ENCODE results near the gene DCST1. TPM values are rescaled to one million over a fixed set of nuclear protein-coding genes. Genes with fewer than 3 reads are reported as not detected.

DCST1 gene
- total and polyA plus RNA-seq, 8 donors = 0.57 to 0.87 (median 0.79) TPM; not detected in 2

GRCh38 chr1:155004352-155005075 is 29.1 kb upstream of the DCST1 start:
- Histone ChIP-seq H3K4me3 (peak overlapping the region; percentile 91 to 96), H3K36me3 (no peaks in the 10 kb centered on the region), H3K9me3 (no peaks in the 10 kb centered on the region), H3K4me1 (peaks cover 41 to 66% of the 10 kb centered on the region in 2 donors), H3K27ac (peak overlapping the region; percentile 91 to 95), H3K27me3 (no peaks in the 10 kb centered on the region)
- no peak for TF ChIP-seq CTCF (IDR thresholded peaks at IDR 0.05)
- ATAC-seq (no peak), DNase-seq (no peak)
- intact Hi-C loops (cut with DNase I) = no loop called here

GRCh38 chr1:155005076-155006011 is 28.3 kb upstream of the DCST1 start:
- H3K4me1 ChIP-seq = peaks cover 33 to 66% of the 10 kb centered on the region in 2 donors
- peak in 3 of 4 donors; percentile 59 to 92 (median 84) for DNase-seq
- peak; percentile 13 for ATAC-seq
- intact Hi-C loops (cut with DNase I) = no loop called here
- no peaks in the 10 kb centered on the region for H3K27me3 ChIP-seq
- H3K9me3 ChIP-seq = no peaks in the 10 kb centered on the region
- peak overlapping the region in 1 of 2 donors; percentile 96 for H3K4me3 ChIP-seq
- TF ChIP-seq CTCF (IDR thresholded peaks at IDR 0.05) = no peak
- H3K36me3 ChIP-seq = no peaks in the 10 kb centered on the region
- peak overlapping the region; percentile 91 to 95 for H3K27ac ChIP-seq

GRCh38 chr1:155006601-155007101 is 27.0 kb upstream of the DCST1 start:
- TF ChIP-seq CTCF (IDR thresholded peaks at IDR 0.05) = no peak
- peaks cover 38 to 76% of the 10 kb centered on the region in 2 donors for H3K4me1 ChIP-seq
- peak overlapping the region; percentile 91 to 95 for H3K27ac ChIP-seq
- no peak for ATAC-seq
- intact Hi-C loops (cut with DNase I) = no loop called here
- H3K9me3 ChIP-seq = no peaks in the 10 kb centered on the region
- peak overlapping the region in 1 of 2 donors; percentile 96 for H3K4me3 ChIP-seq
- DNase-seq = no peak
- no peaks in the 10 kb centered on the region for H3K27me3 ChIP-seq
- H3K36me3 ChIP-seq = peaks cover 0 to 7% of the 10 kb centered on the region in 2 donors

- no peaks in the 10 kb centered on the region for H3K9me3 ChIP-seq
- peak in 1 of 4 donors; percentile 84 for DNase-seq
- peaks cover 0 to 9% of the 10 kb centered on the region in 2 donors for H3K36me3 ChIP-seq
- ATAC-seq = no peak
- peak overlapping the region; percentile 59 to 95 for H3K27ac ChIP-seq
- intact Hi-C loops (cut with DNase I) = no loop called here
- H3K4me3 ChIP-seq = peak overlapping the region in 1 of 2 donors; percentile 96
- H3K4me1 ChIP-seq = peaks cover 43 to 83% of the 10 kb centered on the region in 2 donors
- no peaks in the 10 kb centered on the region for H3K27me3 ChIP-seq
- no peak for TF ChIP-seq CTCF (IDR thresholded peaks at IDR 0.05)
Measured at GRCh38 chr1:155007251-155007828, 26.3 kb upstream of the DCST1 start.
